HepG2 (cell line): ENCODE measurements around the gene RNASE8. TPM values are rescaled to one million over a fixed set of nuclear protein-coding genes. Genes with fewer than 3 reads are reported as not detected.

Experiments used
- ERF ChIP-seq: IDR thresholded peaks from 2 replicates; pipeline ENCODE4 v1.6.1; 2018; ENCODE audit warnings: missing biosample characterization, missing genetic modification reagents
- TAF1 ChIP-seq: sonication (generic); formaldehyde crosslinking; IDR thresholded peaks from 2 replicates; pipeline ENCODE4 v1.4.0; 2020; ENCODE audit warnings: missing genetic modification reagents
- TOE1 ChIP-seq: sonication (generic); formaldehyde crosslinking; IDR thresholded peaks from 2 replicates; pipeline ENCODE4 v1.4.0; 2020; ENCODE audit warnings: mild to moderate bottlenecking, missing genetic modification reagents
- ZNF318 ChIP-seq: sonication (generic); formaldehyde crosslinking; IDR thresholded peaks from 2 replicates; pipeline ENCODE4 v1.4.0; 2020; ENCODE audit warnings: mild to moderate bottlenecking, missing genetic modification reagents
- ZNF609 ChIP-seq: sonication (generic); formaldehyde crosslinking; IDR thresholded peaks from 2 replicates; pipeline ENCODE4 v1.4.0; 2020; ENCODE audit warnings: mild to moderate bottlenecking, missing genetic modification reagents, borderline replicate concordance
- ZNF646 ChIP-seq: sonication (generic); formaldehyde crosslinking; IDR thresholded peaks from 2 replicates; pipeline ENCODE4 v1.9.0; 2021; ENCODE audit warnings: mild to moderate bottlenecking, missing genetic modification reagents
- ZNF784 ChIP-seq: sonication (generic); formaldehyde crosslinking; IDR thresholded peaks from 2 replicates; pipeline ENCODE4 v1.5.1; 2020; ENCODE audit warnings: missing genetic modification reagents, mild to moderate bottlenecking, borderline replicate concordance
- polyA plus RNA-seq, 8 experiments: library from polyadenylated mRNA; depleted of rRNA in 3 of 8; stranded (reverse) in 7 of 8; unstranded in 1 of 8; fragments of >200 nt; fragmentation: Illumina TruSeq in 4 of 8; extraction: Trizol in 4 of 8; gene quantifications; 2 replicates each; pipeline versions ENCODE4 v1.2.1 to v1.2.3, GENCODE V29; 2011 to 2016; ENCODE audit warnings: low read depth in 4 of 8, missing spikeins in 1 of 8, mixed read lengths in 1 of 8; ENCODE audit not compliant: insufficient read depth in 1 of 8
- total RNA-seq, 5 experiments: library from RNA; depleted of rRNA; stranded (reverse); fragments of >200 nt; fragmentation: Illumina TruSeq; extraction: Trizol; gene quantifications; 2 replicates each; pipeline ENCODE4 v1.2.3, GENCODE V29; 2016; ENCODE audit warnings: low read depth in 1 of 5

RNASE8 gene
- total and polyA plus RNA-seq, 2 of the 13 experiments (the other 11 are each of a cell fraction or from before 2014, with no cell fraction given): not detected

- TF ChIP-seq ZNF646 (CRISPR knock-in tag) (no peak), ZNF318 (CRISPR knock-in tag) (no peak), TAF1 (CRISPR knock-in tag) (no peak), ZNF784 (no peak), ERF (peak; percentile 43; the same call in 1 of the 2 replicates), TOE1 (CRISPR knock-in tag) (no peak), ZNF609 (CRISPR knock-in tag) (no peak)
These were observed 13.5 kb upstream of the RNASE8 start (continued) for GRCh38 chr14:21043974-21044618.
